NCI-H2196 (cell line): ENCODE measurements around the gene RNASE9.
"Not testable (repeated sequence)": the region's sequence is repeated elsewhere in the genome, so short reads cannot be mapped to it uniquely, and the experiment has no call there.

Source experiments
- DNase-seq: peaks from one replicate; lab custom pipeline; 2025; ENCODE audit not compliant: unreplicated experiment; lab: John Stamatoyannopoulos, UW

The RNASE9 gene

GRCh38 chr14:20560961-20561360, at the start of gene RNASE9:
TSS of gene RNASE9 (minus strand) at chr14:20561047.
- no peak for DNase-seq

- DNase-seq = peak; percentile 58
Measured at GRCh38 chr14:20610002-20610765, 49.3 kb upstream of the RNASE9 start.

DNA sequence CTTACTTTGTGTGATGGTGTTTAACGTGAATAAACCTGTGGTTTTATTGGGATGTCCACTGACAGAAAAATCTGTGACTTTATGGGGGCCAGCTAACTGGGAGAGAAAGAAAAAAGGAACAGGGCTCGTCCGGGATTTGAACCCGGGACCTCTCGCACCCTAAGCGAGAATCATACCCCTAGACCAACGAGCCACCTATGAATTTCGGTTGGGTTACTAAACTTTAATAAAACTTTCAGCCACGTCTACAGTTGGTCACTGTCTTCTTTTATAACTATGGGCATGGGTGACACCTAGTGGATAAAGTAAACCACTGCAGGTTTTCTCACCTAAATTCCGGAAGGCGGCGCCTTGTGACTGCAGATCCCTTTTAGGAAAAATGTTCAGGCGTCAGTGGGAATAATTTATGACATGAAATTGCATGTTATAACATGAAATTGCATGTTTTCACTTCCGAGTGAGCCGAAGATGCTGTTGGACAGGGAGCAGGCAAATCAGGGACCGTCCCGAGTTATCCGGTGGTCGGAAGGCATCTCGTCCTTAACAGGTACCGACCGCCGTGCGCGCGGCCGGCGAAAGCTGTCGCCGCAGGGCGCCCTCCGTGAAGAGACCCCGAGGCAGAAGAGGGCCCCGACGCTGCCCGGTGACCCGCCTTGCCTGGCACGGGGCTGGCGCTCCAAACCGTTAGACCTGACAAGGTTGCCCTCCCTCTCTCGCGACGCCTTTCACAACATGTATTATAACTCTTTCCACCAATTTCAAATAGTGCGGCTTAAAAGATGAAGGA, 48.6 kb upstream of the RNASE9 start:
- peak; percentile 83 for DNase-seq

DNA sequence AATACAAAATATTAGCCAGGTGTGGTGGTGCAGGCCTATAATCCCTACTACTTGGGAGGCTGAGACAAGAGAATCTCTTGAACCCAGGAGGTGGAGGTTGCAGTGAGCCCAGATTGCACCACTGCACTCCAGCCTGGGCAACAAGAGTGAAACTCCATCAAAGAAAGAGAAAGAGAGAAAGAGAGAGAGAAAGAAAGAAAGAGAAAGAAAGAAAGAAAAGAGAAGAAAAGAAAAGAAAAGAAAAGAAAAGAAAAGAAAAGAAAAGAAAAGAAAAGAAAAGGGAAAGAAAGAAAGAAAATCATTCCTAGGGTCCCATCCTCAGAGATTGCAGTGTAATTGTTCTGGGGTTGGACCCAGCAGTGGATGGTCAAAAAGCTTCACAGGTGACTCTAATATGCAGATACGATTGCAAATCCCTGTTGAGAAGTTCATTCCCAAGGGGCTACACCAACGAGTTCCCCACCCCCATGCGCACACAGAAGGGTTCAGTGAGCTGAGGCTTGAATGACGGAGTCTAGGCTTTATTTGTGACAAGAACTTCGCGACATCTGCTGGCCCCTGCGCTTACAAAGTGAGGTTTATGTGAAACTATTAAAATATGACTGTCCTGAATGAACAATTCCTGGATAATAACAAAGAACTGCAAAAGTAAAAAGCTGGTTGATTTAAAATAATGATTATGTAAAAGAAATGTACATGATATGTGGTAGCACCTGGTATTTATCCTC, 47.7 kb upstream of the RNASE9 start:
- no peak for DNase-seq

DNA sequence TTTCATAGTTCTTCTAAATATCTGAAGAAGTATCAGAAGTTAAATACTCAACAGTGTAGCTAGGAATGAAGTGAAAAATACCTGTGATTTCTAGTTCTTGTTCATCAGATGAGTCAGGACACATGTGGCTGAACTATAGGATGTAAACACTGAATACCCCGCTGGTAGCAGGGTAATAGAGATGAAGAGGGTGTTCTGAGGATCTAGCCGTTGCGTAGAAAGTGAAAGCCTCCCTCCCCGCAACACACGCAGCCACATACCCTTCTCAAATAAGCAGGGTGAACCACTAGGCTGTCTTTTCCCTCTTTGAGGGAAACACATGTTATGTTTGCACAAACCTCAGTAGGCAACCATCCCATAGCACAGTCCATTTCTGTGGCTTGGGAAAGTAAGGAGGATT, 46.8 kb upstream of the RNASE9 start:
- DNase-seq = no peak

GRCh38 chr14:20606902-20607242, 46.0 kb upstream of the RNASE9 start:
- no peak for DNase-seq

DNA sequence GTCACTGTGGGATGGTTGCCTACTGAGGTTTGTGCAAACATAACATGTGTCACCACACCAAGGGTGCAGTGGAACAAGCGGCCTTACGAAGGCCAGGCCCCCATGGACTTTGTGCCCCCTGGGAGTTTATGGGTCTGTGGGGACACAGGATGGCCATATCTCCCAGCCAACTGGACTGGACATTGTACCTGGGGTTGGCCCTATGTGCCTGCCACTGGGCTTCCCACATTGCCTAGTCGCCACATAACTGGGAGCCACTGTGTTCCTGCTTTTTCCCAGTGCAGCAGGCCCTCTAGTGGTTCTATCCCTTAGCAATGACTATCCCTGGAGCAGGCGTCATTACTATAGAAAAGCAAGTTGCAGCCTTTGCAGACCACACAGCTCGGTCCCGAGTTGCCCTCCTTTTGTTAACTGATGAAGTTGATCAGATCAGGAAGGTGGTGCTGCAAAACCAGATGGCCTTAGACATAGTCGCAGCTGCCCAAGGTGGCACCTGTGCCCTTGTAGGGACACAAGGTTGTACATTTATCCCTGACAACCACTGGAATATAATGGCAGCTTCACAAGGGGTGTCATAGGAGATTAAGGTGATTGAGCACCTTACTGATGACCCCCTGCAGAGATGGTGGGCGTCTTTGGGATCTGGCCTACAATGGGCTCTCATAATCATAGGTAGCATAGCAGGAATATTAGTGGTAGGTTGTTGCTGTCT, 45.5 kb upstream of the RNASE9 start:
- peak; percentile 37 for DNase-seq

GRCh38 chr14:20603813-20604690, 43.2 kb upstream of the RNASE9 start:
- DNase-seq = no peak

GRCh38 chr14:20602583-20602982, 41.7 kb upstream of the RNASE9 start:
- DNase-seq = no peak

DNA sequence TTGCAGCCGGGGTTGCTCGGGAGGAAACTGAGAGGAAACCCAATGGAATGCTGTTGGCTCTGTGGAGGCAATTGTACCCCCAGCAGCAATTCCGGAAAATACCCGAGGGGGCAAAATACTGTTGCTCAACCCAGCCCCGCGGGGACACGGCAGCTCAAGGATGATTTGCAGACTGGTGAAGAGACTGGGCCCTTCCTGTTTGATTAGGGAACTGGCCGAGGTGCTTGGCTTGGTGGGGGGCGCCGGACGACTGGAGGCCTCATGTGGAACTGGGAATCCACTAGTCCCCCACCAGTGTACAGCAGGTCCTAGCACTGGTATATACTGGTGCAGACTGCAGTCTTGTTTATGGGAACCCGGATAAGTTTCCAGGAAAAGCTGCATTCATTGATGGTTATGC, 40.7 kb upstream of the RNASE9 start:
- no peak for DNase-seq

DNA sequence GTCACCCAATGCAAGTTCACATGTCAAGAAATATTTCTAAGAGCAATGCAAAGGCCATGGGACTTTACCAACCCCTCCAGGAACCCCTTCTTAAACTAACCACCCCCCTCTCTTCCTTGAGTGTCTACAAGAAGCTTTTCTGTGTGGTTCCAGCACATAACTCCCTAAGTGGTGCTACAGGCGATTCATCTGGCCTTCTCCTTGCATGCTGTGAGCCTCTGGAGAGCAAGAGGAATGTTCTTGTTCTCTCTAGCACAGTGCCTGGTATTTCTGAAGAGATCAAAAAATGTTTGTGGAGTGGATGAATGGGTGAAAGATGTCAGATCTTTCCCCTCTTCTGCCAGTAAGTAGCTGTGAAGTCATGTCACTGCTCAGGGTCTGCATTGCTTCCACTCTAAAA, 36.3 kb upstream of the RNASE9 start:
- no peak for DNase-seq

DNA sequence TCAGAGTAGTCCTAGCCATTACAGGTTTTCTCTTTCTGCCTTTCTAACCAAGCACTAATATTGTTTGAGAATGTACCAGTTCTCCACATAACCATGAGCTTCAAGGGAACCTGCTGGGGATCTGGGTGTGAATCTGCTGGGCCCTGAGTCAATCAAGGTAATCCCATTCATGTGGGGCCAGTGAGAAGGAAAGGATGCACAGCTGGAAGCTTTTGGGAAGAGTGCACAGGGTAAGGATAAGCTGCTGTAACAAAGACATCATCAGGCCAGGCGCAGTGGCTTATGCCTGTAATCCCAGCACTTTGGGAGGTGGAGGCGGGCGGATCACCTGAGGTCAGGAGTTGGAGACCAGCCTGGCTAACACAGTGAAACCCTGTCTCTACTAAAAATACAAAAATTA, 34.9 kb upstream of the RNASE9 start:
- DNase-seq = not testable (repeated sequence)

DNA sequence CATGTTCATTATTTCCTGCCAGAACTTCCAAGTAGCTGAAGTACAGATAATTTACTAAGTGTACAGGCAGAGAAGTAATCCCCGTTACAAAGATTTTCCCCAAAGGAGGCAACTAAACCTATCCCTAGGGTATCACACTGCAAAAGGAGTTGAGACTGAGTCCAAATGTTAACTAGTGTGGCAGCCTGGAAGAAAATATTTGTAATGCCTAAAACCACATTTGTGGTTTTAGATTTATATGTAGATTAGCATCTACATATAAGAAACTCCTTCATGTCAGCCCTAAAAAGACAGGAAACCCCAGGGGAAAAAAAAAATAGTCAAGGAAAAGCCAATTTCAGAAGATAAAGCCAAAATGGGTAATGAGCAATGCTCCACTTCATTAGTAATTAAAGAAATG, 31.7 kb upstream of the RNASE9 start:
- no peak for DNase-seq

GRCh38 chr14:20591235-20591634, 30.4 kb upstream of the RNASE9 start, which contains the start of gene RNASE12:
TSS of gene RNASE12 (minus strand) at chr14:20591376. CDS start at chr14:20590723, 653 bp downstream.
- no peak for DNase-seq

DNA sequence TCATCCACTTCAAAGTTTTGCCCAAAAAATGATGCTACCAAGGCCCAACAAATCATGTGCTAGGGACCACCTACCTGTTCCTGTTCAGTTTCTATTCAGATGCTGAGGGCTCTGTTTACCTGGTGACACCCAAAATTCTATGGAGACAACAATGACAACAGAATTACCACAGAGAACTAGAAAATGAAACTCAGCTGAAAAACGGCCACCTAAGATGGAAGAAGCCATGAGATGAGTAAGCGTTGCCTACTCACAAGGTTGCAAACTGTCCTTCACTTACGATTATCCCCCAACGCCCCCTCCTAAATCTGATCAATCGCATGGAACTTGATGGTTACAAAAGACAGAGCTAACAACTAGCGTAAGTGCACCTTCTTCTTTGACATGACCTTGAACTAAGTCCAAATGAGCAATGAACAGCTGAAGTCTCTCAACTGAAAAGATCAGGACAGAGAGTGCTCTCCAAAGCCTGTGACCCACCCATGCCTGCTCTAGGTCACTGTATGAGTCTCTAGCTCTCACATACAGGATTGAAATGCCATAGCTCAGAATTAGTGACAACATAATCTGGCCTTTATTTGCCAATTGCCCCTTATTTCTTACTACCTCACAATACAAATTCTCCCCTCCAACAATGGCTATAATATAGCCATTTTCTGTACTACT, 26.8 kb upstream of the RNASE9 start, which contains the start of gene RNASE11:
Gene RNASE11, minus strand, starts transcription at position 513 of the 666 bp plus-strand sequence.
- no peak for DNase-seq

DNA sequence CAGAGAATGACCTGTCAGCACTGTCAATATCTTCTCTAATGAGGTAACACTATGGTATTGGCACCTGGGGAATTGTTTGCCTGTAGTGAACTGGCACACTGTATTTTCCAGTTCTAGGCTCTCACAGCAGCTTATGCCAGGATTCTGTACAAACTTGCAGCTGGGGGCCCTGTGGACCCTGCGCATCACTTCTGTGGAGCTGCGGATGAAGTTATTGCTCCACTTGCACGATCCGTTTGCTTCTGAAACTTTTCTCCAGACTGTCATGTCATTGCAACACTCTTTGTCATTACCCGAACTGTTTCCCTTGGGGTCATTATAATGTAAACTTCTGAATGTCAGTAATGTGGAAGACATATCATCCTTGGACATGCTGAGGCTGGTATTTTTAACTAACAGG, 23.1 kb upstream of the RNASE9 start:
- DNase-seq = no peak

DNA sequence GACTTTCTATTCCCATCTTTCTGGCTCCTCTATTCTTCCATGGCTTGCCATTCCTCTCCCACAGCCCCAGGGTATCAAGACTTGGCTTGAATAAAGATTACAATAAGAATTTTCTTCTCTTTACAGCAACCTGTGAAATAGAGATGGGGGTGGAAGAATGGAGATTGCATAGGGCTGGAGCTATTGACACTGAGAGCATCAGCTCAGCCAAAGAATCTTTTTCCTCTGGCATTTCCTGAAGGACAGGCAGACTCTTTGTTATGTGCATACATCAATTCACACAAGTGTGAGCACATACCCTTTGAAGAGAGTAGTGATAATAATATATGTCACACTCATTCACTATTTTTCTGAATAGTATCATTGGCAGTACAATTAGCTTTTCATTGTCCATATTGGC, 22.3 kb upstream of the RNASE9 start:
- DNase-seq = no peak

- DNase-seq = no peak
Measured at GRCh38 chr14:20580242-20580641, 19.4 kb upstream of the RNASE9 start.

DNA sequence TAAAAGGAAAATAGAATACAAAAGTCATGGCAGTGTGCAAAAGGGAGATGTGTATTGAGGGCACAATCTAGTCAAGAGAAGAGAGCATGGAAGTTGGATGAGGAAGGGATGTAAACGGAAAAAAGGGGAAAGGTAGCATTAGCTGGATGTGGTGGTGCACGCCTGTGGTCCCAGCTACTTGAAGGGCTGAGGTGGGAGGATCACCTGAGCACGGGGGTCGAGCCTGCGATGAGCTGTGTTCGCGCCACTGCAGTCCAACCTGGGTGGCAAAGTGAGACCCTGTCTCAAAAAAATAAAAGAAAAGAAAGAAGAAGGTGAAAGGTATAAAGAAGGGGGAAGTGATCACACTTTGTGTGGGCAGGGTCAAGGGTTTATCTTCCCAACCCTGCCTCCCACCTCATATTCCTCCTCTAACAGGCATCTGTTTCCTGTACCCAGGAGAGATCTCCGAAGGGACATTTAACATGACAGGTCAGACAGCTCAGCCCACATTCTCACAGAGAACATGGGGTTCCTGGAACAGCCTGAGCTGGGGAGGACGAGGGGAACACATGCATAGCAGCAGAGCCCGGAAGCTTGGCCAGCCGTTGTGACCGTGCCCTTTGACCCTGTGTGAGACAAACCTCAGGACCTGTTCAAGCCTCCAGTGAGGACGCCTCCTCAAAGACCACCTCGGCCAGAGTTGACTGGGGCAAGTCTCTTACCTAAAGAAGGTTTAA, 18.1 kb upstream of the RNASE9 start:
- DNase-seq = no peak
